CD4-positive, alpha-beta T cell treated with Interleukin-6 at 100 ng/mL for 8 hours (primary cell): ENCODE measurements around the gene SCRN3.
"Not testable (repeated sequence)": the region's sequence is repeated elsewhere in the genome, so short reads cannot be mapped to it uniquely, and the experiment has no call there.

Source experiments
- DNase-seq: peaks from one replicate; pipeline ENCODE4 v3.0.0-alpha.2; 2020; ENCODE audit warnings: mixed read lengths, low spot score

Gene SCRN3

DNA sequence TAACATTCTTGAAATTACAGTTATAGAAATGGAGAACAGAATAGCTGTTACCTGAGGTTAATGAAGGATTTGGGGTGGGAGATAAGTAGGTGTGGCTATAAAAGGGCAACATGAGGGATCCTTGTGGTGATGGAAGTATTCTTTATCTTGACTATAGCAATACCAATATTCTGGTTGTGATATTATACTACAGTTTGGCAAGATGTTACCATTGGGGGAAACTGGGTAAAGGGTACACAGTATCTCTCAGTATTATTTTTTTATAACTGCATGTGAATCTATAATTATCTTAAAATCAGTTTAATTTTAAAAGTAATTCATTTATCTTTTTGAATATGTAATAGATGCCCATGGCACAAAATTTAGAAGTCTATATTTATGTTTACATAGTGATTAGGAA lies 8.1 kb downstream of the SCRN3 start:
- no peak for DNase-seq

DNA sequence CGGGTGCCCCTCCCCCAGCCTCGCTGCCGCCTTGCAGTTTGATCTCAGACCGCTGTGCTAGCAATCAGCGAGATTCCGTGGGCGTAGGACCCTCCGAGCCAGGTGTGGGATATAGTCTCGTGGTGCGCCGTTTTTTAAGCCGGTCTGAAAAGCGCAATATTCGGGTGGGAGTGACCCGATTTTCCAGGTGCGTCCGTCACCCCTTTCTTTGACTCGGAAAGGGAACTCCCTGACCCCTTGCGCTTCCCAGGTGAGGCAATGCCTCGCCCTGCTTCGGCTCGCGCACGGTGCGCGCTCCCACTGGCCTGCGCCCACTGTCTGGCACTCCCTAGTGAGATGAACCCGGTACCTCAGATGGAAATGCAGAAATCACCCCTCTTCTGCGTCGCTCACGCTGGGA lies 14.5 kb downstream of the SCRN3 start:
- DNase-seq, result not testable (repeated sequence)

DNA sequence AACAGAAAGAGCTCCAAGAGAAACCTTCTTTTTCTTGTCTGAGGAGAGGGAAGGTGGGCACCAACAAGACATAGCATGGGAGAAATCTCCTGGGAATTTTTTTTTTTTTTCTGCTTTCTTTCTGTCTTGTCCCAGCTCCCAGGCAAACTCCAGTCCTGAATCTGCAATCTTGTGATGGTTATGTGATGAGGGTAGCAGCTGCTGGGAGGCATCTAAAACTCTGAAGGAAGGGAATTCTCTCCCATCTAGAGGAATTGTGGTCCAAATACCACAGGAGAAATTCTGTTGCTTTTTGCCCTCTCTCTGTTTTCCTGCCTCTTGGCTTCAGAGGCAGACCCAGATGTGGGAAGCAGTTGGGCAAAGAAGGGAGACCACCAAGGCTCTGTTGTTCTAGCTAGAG lies 16.7 kb downstream of the SCRN3 start:
- DNase-seq, result no peak

DNA sequence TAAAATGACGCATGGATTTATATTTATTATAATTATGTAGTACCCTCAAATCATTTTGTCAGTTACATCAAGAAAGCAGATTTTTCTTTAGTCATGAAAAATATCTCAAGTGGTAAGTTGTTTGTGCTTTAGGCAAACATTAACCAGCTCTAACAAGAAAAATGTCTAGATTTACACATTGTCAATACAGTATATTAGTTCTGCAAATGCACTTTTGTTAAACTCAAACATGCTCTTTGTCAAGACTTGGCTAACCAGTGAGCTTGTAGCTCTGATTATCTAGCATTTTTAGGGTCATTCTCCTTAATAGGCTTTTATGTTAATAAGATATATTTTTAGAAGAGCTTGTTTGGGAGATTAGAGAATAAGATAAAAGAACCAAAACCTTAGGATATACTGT lies 32.7 kb downstream of the SCRN3 start:
- DNase-seq, result no peak

DNA sequence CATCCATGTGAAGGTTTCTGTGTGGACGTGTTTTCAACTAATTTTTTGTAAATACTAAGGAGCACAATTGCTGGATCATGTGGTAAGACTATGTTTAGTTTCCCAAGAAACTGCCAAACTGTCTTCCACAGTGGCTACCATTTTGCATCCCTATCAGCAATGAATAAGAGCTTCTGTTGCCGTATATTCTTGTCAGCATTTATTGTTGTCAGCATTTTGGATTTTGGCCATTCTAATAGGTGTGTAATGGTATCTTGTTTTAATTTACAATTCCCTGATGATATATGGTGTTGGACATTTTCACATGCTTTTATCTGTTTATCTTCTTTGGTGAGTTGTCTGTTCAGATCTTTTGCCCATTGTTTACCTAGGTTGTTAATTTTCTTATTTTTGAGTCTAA lies 34.5 kb downstream of the SCRN3 start:
- DNase-seq, result no peak

DNA sequence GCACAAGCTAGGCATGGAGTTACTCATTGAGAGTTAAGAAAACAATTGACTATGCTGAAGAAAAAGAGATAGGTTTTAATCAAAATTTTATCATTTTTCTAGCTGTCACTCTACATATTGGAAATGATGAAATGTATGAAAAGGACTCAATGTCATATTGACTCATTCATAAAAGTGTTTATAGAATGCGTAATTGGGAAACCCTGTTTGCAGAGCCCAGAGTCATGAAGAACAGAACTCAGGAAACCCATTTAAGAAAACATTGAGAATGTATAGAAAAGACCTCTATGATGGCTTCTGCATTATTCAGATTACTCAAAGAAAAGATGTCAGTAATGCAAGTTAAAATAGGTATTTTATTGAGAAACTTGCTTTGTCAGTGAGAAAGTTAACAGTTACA lies 36.4 kb downstream of the SCRN3 start:
- no peak for DNase-seq

DNA sequence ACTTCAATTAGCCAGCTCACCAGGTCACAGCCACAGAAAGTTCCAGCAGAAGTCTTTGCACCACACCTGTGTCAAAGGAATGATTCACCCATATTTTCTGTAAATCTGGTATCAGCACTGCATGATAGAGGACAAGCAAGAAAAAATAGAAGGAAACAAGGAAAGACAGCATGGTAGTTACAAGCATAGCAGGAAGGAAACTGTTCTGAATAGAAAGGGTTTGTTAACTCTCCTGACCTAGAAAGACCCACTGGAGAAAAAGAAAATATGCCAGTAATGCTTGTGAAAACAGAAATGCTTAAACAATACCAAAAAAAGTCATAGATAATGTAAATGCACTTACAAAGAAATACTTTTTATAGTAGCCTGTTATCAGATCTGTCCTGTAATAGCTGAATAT lies 40.8 kb downstream of the SCRN3 start:
- no peak for DNase-seq

DNA sequence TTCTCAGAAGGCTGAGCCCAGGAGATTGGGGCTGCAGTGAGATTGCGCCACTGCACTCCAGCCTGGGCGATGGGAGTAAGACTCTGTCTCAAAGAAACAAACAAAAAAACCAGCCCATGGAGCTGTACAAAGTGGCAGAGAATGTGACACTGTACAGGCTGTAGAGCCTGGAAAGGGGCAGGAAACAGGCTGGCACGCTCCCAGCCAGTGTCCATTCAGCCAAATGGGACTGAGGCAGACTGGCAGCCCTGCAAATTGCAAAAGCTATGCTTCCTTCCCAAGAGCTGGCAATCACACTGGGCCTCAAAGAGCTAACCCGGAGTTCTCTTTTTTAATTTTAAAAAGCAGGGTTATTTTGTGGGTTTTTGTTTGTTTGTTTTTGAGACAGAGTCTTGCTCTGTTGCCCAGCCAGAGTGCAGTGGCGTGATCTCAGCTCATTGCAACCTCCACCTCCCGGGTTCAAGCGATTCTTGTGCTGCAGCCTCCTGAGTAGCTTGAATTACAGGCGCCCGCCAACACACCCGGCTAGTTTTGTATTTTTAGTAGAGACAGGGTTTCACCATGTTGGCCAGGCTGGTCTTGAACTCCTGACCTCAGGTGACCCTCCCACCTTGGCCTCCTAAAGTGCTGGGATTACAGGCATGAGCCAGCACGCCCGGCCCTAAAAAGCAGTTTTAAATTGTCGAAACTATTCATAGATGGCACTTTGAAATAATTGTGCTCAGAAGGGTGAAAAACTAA lies 42.8 kb downstream of the SCRN3 start:
- no peak for DNase-seq

DNA sequence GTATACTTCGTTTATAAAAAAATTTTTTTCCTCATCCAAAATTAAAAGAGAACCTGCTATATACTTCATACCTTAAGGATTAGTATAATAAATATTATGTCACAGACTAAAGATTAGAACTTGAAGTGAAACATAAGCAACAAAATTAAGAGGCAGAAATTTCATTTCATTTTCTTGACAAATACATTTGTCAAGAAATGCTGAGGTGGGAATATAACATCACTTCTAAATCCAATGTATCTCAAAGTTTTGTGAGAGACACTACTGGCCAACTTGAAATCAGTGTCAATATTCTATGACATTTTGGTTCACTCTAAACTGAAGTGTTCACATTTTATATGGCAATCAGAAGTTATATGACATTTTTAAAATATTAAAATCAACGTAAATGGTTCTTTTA lies 43.8 kb downstream of the SCRN3 start:
- no peak for DNase-seq

DNA sequence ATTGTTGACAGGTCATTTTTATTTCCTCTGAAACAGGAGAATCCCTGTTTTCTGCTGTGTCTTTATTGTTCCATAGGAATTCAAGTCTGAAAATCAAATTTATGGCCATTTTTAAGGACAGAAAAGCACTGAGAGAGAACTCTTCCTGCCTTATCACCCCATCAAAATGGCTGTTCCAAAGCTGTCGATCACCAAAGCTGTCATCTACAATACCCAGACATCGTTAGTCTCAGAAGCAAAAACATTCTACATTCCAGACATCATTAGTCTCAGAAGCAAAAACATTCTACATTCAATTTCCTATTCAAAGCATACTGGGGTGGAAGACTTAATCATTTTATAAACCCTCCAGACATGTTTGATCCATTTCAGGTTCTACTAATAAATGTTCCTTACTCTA lies 44.4 kb downstream of the SCRN3 start:
- no peak for DNase-seq

DNA sequence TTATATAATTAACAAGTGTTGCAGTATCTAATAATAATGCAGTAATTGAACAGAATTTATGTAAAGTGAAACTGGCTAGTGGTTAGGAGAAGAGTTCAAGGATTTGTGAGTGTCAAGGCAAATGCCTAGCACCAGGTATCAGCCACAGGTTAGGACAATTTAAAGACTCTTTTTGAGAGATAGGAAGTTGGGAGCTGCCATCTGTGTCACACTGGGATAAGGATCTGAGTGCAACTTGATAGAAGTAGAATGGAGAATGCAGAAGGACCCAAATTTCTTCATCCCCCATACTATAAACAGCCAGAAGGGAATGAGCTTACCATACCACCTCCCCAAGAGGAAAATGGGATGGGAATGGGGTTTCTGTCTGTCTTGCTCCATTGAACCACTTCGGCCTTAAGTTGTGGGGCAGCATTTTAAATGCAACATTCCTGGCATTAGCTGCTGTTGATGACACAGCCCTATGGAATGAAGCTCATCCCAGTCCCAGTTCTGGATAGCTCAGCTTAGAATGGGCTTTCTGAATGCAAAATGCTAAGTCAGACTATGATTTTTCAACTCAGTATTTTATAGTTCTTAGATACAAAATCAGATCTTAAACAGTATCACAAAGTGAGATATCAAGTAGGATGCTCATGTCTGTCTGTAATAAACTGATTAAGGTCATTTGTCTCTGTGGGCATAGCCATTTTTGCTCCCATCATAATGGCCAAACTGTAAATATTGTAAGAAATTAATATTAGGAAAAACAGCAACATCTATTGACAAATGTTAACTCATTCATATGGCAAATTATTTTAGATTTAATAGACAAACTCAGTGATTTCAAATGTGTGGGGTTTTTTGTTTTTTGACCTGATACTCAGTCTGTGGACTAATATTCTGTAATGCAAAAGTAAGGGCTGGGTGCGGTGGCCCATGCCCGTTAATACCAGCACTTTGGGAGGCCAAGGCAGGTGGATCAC lies 47.3 kb downstream of the SCRN3 start:
- no peak for DNase-seq

DNA sequence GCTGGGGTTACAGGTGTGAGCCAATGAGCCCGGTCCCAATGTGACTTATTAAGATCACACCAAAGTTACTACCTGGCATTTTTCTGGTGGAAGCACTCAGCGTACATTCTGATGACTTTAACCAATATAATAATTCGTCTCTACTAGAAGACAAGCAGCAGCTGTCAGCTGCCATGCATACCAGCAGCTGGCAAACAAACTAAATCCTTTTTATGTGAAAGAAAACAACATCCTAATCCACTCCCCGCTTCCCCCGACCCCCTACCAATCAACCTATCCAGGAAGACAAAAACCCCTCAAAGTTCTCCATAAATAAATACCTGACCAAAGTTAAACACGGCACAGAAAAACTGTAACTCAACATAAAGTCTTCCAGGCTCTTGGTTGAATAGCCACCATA lies 49.2 kb downstream of the SCRN3 start:
- no peak for DNase-seq

DNA sequence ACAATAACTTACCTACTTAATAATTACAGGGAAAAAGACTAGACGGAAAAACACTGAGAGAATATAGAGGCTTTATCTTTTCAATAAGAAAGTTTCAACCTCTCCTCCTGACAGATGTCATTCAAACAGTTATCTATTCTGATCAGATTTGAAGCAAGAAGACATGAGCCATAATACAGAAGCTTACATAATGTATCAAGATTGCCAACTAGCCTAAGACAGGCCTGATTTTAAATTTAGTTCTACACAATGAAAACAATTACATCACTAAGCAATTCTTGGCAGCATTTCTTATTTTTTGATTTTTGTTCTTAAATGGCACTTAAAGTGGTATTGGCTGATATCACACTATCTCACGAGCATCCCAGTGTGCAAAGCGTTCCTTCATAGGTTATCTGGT lies 49.7 kb downstream of the SCRN3 start:
- DNase-seq, result no peak

DNA sequence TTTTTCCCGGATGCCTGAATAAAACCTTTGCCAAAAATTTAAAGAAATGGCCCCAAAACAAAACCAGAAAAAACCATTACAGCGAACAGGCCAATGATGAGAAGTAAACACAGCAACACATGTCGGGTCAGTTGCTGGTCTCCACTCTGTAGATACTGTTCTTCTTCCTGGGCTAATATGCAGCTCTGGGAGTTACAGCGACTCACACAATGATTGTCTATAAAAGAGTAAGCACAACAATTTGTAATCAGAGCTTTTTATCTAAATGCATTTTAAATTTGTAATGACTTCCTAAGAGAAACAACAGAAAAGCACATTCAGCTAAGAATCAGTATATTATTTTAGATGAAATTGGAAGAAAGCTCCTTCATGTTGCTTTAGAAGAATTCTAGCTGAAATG lies 51.0 kb downstream of the SCRN3 start:
- DNase-seq, result no peak

DNA sequence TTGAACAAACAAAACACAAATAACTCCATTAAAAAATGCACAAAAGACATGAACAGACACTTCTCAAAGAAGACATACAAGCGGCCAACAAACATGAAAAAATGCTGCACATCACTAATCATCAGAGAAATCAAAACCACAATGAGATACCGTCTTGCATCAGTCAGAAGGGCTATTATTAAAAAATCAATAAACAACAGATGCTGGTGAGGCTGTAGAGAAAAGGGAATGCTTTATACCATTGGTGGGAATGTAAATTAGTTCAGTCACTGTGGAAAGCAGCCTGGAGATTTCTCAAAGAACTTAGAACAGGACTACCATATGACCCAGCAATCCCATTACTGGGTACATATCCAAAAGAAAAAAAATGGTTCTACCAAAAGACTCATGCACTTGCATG lies 53.5 kb downstream of the SCRN3 start:
- DNase-seq, result no peak

DNA sequence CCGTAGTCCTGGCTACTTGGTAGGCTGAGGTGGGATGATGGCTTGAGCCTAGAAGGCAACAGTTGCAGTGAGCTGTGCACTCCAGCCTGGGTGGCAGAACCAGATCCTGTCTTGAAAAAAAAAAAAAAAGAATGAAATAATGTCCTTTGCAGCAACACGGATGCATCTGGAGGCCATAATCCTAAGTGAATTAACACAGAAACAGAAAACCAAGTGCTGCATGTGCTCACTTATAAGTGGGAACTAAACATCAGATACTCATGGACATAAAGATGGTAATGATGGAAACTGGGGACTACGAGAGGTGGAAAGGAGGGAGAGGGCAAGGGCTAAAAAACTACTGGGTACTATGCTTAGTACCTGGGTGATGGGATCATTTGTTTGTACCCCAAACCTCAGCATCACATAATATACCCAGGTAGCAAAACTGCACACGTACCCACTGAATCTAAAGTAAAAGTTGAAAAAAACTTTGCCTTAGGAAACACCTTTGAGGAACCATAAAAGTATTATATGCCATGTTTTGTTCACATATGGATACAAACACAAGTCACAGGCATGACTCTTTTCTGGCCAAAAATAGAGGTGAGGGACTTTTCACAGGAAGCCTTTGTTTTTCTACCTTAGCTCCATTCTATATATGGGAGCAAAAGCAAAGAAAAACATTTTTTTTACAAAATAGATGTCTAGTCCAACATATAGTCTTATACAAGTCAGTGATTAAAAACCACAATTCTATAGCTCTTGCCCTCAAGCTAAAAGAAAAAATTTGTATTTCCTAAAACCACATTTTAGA lies 54.7 kb downstream of the SCRN3 start:
- no peak for DNase-seq

DNA sequence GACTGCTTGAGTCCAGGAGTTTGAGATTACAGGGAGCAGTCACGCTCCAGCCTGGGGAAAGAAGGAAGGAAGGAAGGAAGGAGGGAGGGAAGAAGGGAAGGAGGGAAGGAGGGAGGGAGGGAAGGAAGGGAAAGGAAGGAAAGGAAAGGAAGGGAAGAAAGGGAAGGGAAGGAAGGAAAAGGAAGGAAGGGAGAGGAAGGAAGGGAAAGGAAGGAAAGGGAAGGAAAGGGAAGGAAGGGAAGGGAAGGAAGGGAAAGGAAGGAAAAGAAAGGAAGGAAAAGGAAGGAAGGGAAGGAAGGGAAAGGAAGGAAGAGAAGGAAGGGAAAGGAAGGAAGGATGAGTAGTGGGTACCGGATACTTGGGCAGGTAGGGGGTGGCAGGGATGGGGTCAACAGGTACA lies 59.0 kb downstream of the SCRN3 start:
- no peak for DNase-seq

DNA sequence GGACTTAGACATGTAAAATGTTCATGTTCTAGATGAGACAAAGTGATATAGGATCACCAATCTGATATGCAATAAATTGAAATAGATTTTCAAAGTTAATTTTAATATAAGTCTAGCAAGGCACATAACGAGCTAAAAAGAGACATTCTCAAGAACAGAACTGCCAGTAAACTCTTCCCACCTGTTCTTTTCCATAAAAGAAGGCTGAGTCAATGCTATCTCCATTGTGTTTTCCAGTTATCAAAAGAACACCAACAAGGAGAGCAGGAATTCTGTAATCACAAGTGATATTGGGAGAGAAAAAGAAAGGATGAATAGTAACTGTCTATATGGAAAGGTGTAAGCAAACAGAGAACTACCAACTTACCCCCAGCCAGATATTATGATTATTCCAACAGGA lies 65.7 kb downstream of the SCRN3 start:
- DNase-seq, result no peak

DNA sequence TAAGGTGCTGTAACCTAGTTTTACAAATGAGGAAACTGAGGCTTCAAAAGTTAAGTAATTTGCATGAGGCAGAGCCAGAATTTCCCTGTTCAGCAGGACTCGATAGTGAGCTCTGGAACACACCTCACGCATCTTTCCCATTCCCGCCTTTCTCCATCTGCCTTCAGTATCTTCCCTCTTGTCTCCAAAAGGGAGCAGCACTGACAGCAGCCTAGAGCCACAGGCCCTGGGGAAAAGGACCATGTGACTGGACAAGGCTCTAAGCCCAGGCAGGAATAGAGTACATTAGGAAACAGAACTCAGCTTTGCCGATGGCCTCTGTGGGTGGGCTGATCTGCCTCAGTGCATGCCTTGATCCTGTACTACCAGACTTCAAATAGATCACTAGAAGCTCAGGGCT lies 69.8 kb downstream of the SCRN3 start:
- no peak for DNase-seq

DNA sequence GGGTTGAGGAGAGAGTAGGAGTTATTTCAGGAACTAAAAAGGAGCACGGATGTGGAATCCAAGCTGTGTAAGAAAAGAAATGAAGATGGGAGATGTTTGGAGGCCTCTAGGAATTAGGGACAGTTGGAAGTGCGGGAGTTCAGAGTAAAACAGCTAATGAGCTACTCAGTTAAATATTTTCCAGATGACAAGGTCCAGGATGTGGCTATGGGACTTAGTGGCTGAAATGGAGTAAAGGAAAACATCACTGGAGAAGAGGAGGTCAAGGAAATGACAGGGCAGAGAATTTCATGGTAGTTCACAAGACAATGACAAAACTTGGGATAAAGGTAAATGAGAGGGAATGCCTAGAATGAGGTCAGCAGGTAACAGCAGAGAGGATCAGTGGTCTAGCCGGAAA lies 78.3 kb downstream of the SCRN3 start:
- DNase-seq, result no peak

DNA sequence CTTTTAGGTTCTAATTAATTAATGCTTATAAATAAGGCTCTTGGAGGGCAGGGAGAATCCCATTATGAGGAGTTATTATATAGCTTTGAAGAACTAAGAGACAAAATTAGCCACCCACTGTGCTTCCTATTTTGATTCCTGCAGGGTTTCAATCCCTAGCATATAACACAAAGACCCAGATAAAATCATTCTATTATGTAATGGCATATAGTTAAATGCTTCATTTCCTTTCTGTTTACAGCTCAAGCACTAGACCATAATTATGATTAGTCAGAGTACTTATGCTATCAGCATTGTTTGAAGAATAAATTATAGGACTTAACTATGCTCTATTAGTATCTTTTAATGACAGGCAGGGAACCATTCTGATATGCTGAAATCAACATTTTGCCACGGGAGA lies 82.2 kb downstream of the SCRN3 start:
- no peak for DNase-seq
